ENCODE data around the gene MMAB. TPM values are rescaled to one million over a fixed set of nuclear protein-coding genes. Genes with fewer than 3 reads are reported as not detected.

The MMAB gene
- total and polyA plus RNA-seq, 2 of the 13 experiments (the other 11 are each of a cell fraction or from before 2014, with no cell fraction given): 26.1 to 77.3 TPM

- TF ChIP-seq ZBTB49 (CRISPR knock-in tag; IDR thresholded peaks at IDR 0.05; ENCODE audit: borderline replicate concordance) (no peak), SIN3B (IDR thresholded peaks at IDR 0.05; ENCODE audit: low read length) (no peak), ZNF142 (CRISPR knock-in tag; IDR thresholded peaks at IDR 0.05) (no peak), RAD51 (IDR thresholded peaks at IDR 0.05; ENCODE audit: borderline replicate concordance) (peak; percentile 36; the same call in 1 of the 2 replicates), ZNF780A (CRISPR knock-in tag; IDR thresholded peaks at IDR 0.05) (no peak), ZBTB43 (CRISPR knock-in tag; conservative IDR thresholded peaks at IDR 0.05) (no peak), ZSCAN20 (CRISPR knock-in tag; IDR thresholded peaks at IDR 0.05; ENCODE audit: borderline replicate concordance) (no peak), HDAC2 (CRISPR knock-in tag; IDR thresholded peaks at IDR 0.05) (peak; percentile 88), HNF4A (CRISPR knock-in tag; IDR thresholded peaks at IDR 0.05) (peak; percentile 44), ZBTB37 (CRISPR knock-in tag; IDR thresholded peaks at IDR 0.05) (no peak), ZNF619 (CRISPR knock-in tag; IDR thresholded peaks at IDR 0.05) (peak; percentile 94), MYNN (CRISPR knock-in tag; IDR thresholded peaks at IDR 0.05; ENCODE audit: low read depth) (no peak)
These were observed at the start of gene MMAB, which contains the start of gene MVK (continued) for GRCh38 chr12:109573029-109573913.

All from HepG2 (cell line).